ENCODE results near the gene MYLIP.

Gene MYLIP

GRCh38 chr6:16145038-16145437 lies 16.2 kb downstream of the MYLIP start:
- no peak for DNase-seq

GRCh38 chr6:16146028-16146427 lies 17.1 kb downstream of the MYLIP start:
- no peak for DNase-seq

GRCh38 chr6:16146527-16146955 lies 17.7 kb downstream of the MYLIP start:
- peak; percentile 94 for DNase-seq

- DNase-seq: no peak
Measured at GRCh38 chr6:16148498-16148897, 19.6 kb downstream of the MYLIP start.

GRCh38 chr6:16149305-16149704 lies 20.4 kb downstream of the MYLIP start:
- no peak for DNase-seq

GRCh38 chr6:16150098-16150497 lies 21.2 kb downstream of the MYLIP start:
- DNase-seq: no peak

GRCh38 chr6:16153211-16153820 lies 24.4 kb downstream of the MYLIP start:
- no peak for DNase-seq

GRCh38 chr6:16154904-16155303 lies 26.0 kb downstream of the MYLIP start:
- no peak for DNase-seq

- DNase-seq: no peak
Measured at GRCh38 chr6:16157492-16157891, 28.6 kb downstream of the MYLIP start.

GRCh38 chr6:16157909-16158308 lies 29.0 kb downstream of the MYLIP start:
- DNase-seq: peak; percentile 91

GRCh38 chr6:16158943-16159557 lies 30.2 kb downstream of the MYLIP start:
- no peak for DNase-seq

- DNase-seq: no peak
Measured at GRCh38 chr6:16160794-16161193, 31.9 kb downstream of the MYLIP start.

GRCh38 chr6:16162003-16162402 lies 33.1 kb downstream of the MYLIP start:
- no peak for DNase-seq

GRCh38 chr6:16163066-16163465 lies 34.2 kb downstream of the MYLIP start:
- no peak for DNase-seq

GRCh38 chr6:16163535-16164300 lies 34.8 kb downstream of the MYLIP start:
- DNase-seq: no peak

- DNase-seq: no peak
Measured at GRCh38 chr6:16165641-16166040, 36.8 kb downstream of the MYLIP start.

GRCh38 chr6:16166871-16167608 lies 38.2 kb downstream of the MYLIP start:
- DNase-seq: no peak

- no peak for DNase-seq
Measured at GRCh38 chr6:16168121-16168520, 39.2 kb downstream of the MYLIP start.

- peak; percentile 73 for DNase-seq
Measured at GRCh38 chr6:16168858-16169257, 40.0 kb downstream of the MYLIP start.

- no peak for DNase-seq
Measured at GRCh38 chr6:16171400-16171799, 42.5 kb downstream of the MYLIP start.

- DNase-seq: no peak
Measured at GRCh38 chr6:16173167-16173940, 44.5 kb downstream of the MYLIP start.

- no peak for DNase-seq
Measured at GRCh38 chr6:16174416-16175078, 45.7 kb downstream of the MYLIP start.
